ENCODE measurements around the gene USP35. TPM values are rescaled to one million over a fixed set of nuclear protein-coding genes. Genes with fewer than 3 reads are reported as not detected.

Gene USP35, protein sequence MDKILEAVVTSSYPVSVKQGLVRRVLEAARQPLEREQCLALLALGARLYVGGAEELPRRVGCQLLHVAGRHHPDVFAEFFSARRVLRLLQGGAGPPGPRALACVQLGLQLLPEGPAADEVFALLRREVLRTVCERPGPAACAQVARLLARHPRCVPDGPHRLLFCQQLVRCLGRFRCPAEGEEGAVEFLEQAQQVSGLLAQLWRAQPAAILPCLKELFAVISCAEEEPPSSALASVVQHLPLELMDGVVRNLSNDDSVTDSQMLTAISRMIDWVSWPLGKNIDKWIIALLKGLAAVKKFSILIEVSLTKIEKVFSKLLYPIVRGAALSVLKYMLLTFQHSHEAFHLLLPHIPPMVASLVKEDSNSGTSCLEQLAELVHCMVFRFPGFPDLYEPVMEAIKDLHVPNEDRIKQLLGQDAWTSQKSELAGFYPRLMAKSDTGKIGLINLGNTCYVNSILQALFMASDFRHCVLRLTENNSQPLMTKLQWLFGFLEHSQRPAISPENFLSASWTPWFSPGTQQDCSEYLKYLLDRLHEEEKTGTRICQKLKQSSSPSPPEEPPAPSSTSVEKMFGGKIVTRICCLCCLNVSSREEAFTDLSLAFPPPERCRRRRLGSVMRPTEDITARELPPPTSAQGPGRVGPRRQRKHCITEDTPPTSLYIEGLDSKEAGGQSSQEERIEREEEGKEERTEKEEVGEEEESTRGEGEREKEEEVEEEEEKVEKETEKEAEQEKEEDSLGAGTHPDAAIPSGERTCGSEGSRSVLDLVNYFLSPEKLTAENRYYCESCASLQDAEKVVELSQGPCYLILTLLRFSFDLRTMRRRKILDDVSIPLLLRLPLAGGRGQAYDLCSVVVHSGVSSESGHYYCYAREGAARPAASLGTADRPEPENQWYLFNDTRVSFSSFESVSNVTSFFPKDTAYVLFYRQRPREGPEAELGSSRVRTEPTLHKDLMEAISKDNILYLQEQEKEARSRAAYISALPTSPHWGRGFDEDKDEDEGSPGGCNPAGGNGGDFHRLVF
- 0.07 and 0.29 TPM in 2 replicates for polyA plus RNA-seq

DNA sequence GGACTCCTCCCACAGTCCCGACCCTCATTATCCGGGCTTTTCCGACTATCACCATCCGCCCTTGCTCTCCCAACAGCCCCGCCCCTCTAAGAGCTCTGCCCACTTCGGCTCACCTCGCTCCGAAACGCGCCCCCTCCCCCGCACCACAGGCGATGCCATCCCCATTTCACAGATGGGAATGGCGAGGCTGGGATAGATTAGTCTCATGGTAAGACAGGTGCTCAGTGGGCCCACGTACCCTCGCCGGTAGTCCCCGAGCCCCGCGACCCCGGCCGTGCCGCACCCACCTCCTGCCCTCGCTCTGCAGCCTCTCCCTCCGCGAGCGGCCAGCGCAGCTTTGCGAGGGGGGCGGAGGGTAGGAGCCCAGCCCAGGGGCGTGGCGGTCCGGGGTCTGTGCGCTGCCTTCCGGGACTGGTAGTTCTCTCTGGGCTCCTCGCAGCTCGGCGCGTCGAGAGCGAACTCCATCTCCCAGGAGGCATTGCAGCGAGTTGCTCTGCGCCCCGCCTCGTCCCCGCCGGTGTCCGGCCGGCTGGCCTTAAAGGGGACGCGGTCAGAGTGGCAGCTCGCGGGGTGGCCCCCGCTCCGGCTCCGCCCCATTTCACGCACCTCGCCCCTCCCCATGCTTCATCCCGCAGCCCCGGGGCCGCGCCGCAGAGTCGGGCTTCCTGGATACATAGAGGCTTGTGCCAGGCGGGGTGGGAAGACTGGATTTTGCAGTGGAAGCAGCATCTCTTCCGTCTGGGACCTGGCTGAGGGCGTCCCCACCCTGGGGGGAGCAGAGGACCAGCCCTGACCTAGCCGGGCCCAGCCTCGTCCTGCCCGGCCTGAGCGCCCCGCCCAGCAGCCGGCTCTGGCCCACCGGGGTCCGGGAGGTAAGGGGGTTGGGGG, at the start of gene USP35, which contains the start of gene KCTD21:
USP35 (plus strand) TSS at position 634 of the 888 bp plus-strand sequence. CDS start 7,327 bp downstream, outside the sequence.
KCTD21 (minus strand) TSS at position 341 of the 888 bp plus-strand sequence. CDS start 14,072 bp downstream, outside the sequence.

GRCh38 chr11:78139422-78140391, 49.0 kb upstream of the USP35 start, which contains the start of gene ALG8:
Gene ALG8, minus strand, starts transcription at chr11:78139626. Its CDS starts 38 bp downstream, at chr11:78139588.

Other genes with a start within 250 kb of the USP35 start
- gene INTS4, start 194.3 kb upstream of the USP35 start, polyA plus RNA-seq: 9.9 and 14.8 TPM in 2 replicates
- gene KCTD14, start 165.6 kb upstream of the USP35 start, polyA plus RNA-seq: 0.79 TPM in 1 of 2 replicates, not detected in the other
- not detected in 2 replicates for gene THRSP, start 125.1 kb upstream of the USP35 start, polyA plus RNA-seq
- 1,012 and 1,161 TPM in 2 replicates for gene NDUFC2, start 109.1 kb upstream of the USP35 start, polyA plus RNA-seq
- 59.1 and 75.9 TPM in 2 replicates for gene ALG8, start 49.3 kb upstream of the USP35 start, polyA plus RNA-seq
- 3.0 and 5.9 TPM in 2 replicates for gene KCTD21, start 293 bp upstream of the USP35 start, polyA plus RNA-seq
- gene GAB2, start 228.9 kb downstream of the USP35 start, polyA plus RNA-seq: 0.89 and 1.2 TPM in 2 replicates